Left lung (tissue), 10 donors: ENCODE results near the gene CANT1. TPM values are rescaled to one million over a fixed set of nuclear protein-coding genes. Genes with fewer than 3 reads are reported as not detected.

Source experiments
- ATAC-seq: fragments of 200-7000 bp; cut with Tn5 transposase; one replicate; pipeline ENCODE4 v1.9.1; 2020; ENCODE audit warnings: moderate library complexity
- DNase-seq, 4 donors: peaks; one replicate each; pipeline ENCODE4 v3.0.0-alpha.2; 2013 to 2020
- H3K27ac ChIP-seq, 2 donors: fragments of 200-600 bp; sonication (generic) in 1 of 2; one replicate each; pipeline versions ENCODE4 v1.5.0 to v1.8.0; 2020 to 2021
- H3K27me3 ChIP-seq, 2 donors: fragments of 200-600 bp; sonication (generic) in 1 of 2; one replicate each; pipeline versions ENCODE4 v1.5.0 to v1.8.0; 2020 to 2021
- H3K36me3 ChIP-seq, 2 donors: fragments of 200-600 bp; sonication (generic) in 1 of 2; one replicate each; pipeline versions ENCODE4 v1.5.0 to v1.8.0; 2020 to 2021
- H3K4me1 ChIP-seq, 2 donors: fragments of 200-600 bp; one replicate each; pipeline ENCODE4 v1.8.0; 2021
- H3K4me3 ChIP-seq, 2 donors: fragments of 200-600 bp; sonication (generic) in 1 of 2; one replicate each; pipeline versions ENCODE4 v1.5.0 to v1.8.0; 2020 to 2021; ENCODE audit warnings: mild to moderate bottlenecking in 1 of 2
- H3K9me3 ChIP-seq, 2 donors: fragments of 200-600 bp; sonication (generic) in 1 of 2; one replicate each; pipeline versions ENCODE4 v1.5.0 to v1.8.0; 2020 to 2021
- intact Hi-C, 2 donors: fragments of 100-400 bp; cut with DNase I; formaldehyde crosslinking; loops; one replicate each; pipeline versions ENCODE4 v1.11.2 to v1.14.2; 2022
- polyA plus RNA-seq, 6 donors: library from polyadenylated mRNA; unstranded; fragments of 120-200 nt; gene quantifications; one replicate each; pipeline ENCODE4 v1.2.1, GENCODE V29; 2013; ENCODE audit not compliant: insufficient read length in 6 of 6
- total RNA-seq, 2 donors: library from RNA; stranded (reverse); fragmentation: NEBNext Ultra II Directional; extraction: Animal tissue kit (Norgen Biotek cat#: 25700); gene quantifications; one replicate each; pipeline ENCODE4 v1.2.1, GENCODE V29; 2021
- TF ChIP-seq, protein P1 (sequence below), 2 donors: fragments of 200-600 bp; sonication (generic) in 1 of 2; IDR thresholded peaks; one replicate each; pipeline versions ENCODE4 v1.5.0 to v1.8.0; 2021; ENCODE audit warnings: antibody characterized with exemption in 2 of 2
- donor health status: DM: no; HTN: yes; CAD: no.
- donor health status: DM: no; HTN: no; CAD: no.

Gene CANT1
- total and polyA plus RNA-seq, 8 donors = 37.9 to 69.0 (median 41.2) TPM

GRCh38 chr17:78997881-78998280, 11.7 kb downstream of the CANT1 start:
- ATAC-seq (no peak), DNase-seq (no peak)
- Histone ChIP-seq H3K4me3 (no peak overlapping the region), H3K36me3 (peaks cover 0 to 88% of the 10 kb centered on the region in 2 donors), H3K4me1 (peaks cover 0 to 14% of the 10 kb centered on the region in 2 donors), H3K27ac (peak overlapping the region in 1 of 2 donors; percentile 5), H3K27me3 (no peaks in the 10 kb centered on the region), H3K9me3 (no peaks in the 10 kb centered on the region)
- intact Hi-C loops = no loop called here
- TF ChIP-seq, protein P1, sequence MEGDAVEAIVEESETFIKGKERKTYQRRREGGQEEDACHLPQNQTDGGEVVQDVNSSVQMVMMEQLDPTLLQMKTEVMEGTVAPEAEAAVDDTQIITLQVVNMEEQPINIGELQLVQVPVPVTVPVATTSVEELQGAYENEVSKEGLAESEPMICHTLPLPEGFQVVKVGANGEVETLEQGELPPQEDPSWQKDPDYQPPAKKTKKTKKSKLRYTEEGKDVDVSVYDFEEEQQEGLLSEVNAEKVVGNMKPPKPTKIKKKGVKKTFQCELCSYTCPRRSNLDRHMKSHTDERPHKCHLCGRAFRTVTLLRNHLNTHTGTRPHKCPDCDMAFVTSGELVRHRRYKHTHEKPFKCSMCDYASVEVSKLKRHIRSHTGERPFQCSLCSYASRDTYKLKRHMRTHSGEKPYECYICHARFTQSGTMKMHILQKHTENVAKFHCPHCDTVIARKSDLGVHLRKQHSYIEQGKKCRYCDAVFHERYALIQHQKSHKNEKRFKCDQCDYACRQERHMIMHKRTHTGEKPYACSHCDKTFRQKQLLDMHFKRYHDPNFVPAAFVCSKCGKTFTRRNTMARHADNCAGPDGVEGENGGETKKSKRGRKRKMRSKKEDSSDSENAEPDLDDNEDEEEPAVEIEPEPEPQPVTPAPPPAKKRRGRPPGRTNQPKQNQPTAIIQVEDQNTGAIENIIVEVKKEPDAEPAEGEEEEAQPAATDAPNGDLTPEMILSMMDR (IDR thresholded peaks at IDR 0.05) = no peak

- Histone ChIP-seq H3K27me3 (no peaks in the 10 kb centered on the region), H3K4me3 (no peak overlapping the region), H3K9me3 (no peaks in the 10 kb centered on the region), H3K36me3 (peaks cover 0 to 88% of the 10 kb centered on the region in 2 donors), H3K4me1 (peaks cover 0 to 14% of the 10 kb centered on the region in 2 donors), H3K27ac (no peak overlapping the region)
- intact Hi-C loops = no loop called here
- ATAC-seq (no peak), DNase-seq (no peak)
- TF ChIP-seq, protein P1 (IDR thresholded peaks at IDR 0.05) = no peak
Measured at GRCh38 chr17:78997231-78997741, 12.3 kb downstream of the CANT1 start.

- no peaks in the 10 kb centered on the region for H3K27me3 ChIP-seq
- H3K9me3 ChIP-seq = no peaks in the 10 kb centered on the region
- peak overlapping the region; percentile 37 to 59 for H3K27ac ChIP-seq
- intact Hi-C loops = no loop called here
- no peak overlapping the region for H3K4me3 ChIP-seq
- H3K36me3 ChIP-seq = peaks cover 0 to 91% of the 10 kb centered on the region in 2 donors
- ATAC-seq = no peak
- no peak for DNase-seq
- TF ChIP-seq, protein P1 (IDR thresholded peaks at IDR 0.05) = no peak
- peaks cover 0 to 14% of the 10 kb centered on the region in 2 donors for H3K4me1 ChIP-seq
Measured at GRCh38 chr17:78996781-78997201, 12.8 kb downstream of the CANT1 start.

- H3K4me3 ChIP-seq = no peak overlapping the region
- peaks cover 0 to 14% of the 10 kb centered on the region in 2 donors for H3K4me1 ChIP-seq
- intact Hi-C loops = no loop called here
- no peaks in the 10 kb centered on the region for H3K9me3 ChIP-seq
- peaks cover 0 to 96% of the 10 kb centered on the region in 2 donors for H3K36me3 ChIP-seq
- peak in 1 of 4 donors; percentile 67 for DNase-seq
- TF ChIP-seq, protein P1 (IDR thresholded peaks at IDR 0.05) = no peak
- H3K27me3 ChIP-seq = no peaks in the 10 kb centered on the region
- peak overlapping the region; percentile 37 to 59 for H3K27ac ChIP-seq
- peak; percentile 88 for ATAC-seq
Measured at GRCh38 chr17:78995761-78996451, 13.7 kb downstream of the CANT1 start.

GRCh38 chr17:78995022-78995760, 14.4 kb downstream of the CANT1 start:
- Histone ChIP-seq H3K27ac (peak overlapping the region; percentile 23 to 37), H3K36me3 (peaks cover 0 to 100% of the 10 kb centered on the region in 2 donors), H3K4me3 (no peak overlapping the region), H3K9me3 (no peaks in the 10 kb centered on the region), H3K27me3 (no peaks in the 10 kb centered on the region), H3K4me1 (peaks cover 0 to 14% of the 10 kb centered on the region in 2 donors)
- no peak for ATAC-seq
- intact Hi-C loops = no loop called here
- DNase-seq = no peak
- TF ChIP-seq, protein P1 (IDR thresholded peaks at IDR 0.05) = no peak
